B cell (primary cell): ENCODE data around the gene SMAD7. TPM values are rescaled to one million over a fixed set of nuclear protein-coding genes. Genes with fewer than 3 reads are reported as not detected.

Experiments
- ATAC-seq: fragments of 200-7000 bp; cut with Tn5 transposase; one replicate; pipeline ENCODE4 v1.10.0; 2021; ENCODE audit warnings: low read depth, mild to moderate bottlenecking, moderate number of reproducible peaks, moderate library complexity
- CTCF ChIA-PET: fragments of 350-600 bp; sonication (Branson Sonifier 250); formaldehyde crosslinking; loops from one replicate; lab custom pipeline; 2021; ENCODE audit warnings: antibody characterized with exemption, inconsistent platforms; lab: Charles Lee
- POLR2A ChIA-PET: fragments of 350-600 bp; sonication (Branson Sonifier 250); formaldehyde crosslinking; loops from one replicate; lab custom pipeline; 2021; ENCODE audit warnings: antibody characterized with exemption; lab: Charles Lee
- DNase-seq: peaks from one replicate; pipeline ENCODE4 v3.0.0; 2013
- H2AFZ ChIP-seq: 2 replicates; pipeline ENCODE4 v1.6.1; 2012; ENCODE audit warnings: mild to moderate bottlenecking, low read depth, low read length; ENCODE audit not compliant: insufficient read depth, poor library complexity, severe bottlenecking
- H3K27ac ChIP-seq, 2 donors: 1 replicate in 1 of 2; 2 replicates in 1 of 2; pipeline ENCODE4 v1.5.1; 2012 to 2013; ENCODE audit warnings: low read length in 2 of 2, mild to moderate bottlenecking in 2 of 2, moderate library complexity in 1 of 2
- H3K27me3 ChIP-seq, 4 experiments: fragments of 200-600 bp in 1 of 4; sonication (generic) in 1 of 4; replicated peaks in 1 of 4; 1 replicate in 2 of 4; 2 replicates in 2 of 4; pipeline versions ENCODE4 v1.6.1 to v1.7.0; 2013 to 2016; ENCODE audit warnings: low read length in 3 of 4, mild to moderate bottlenecking in 2 of 4, mixed read lengths in 1 of 4, moderate library complexity in 1 of 4; ENCODE audit not compliant: insufficient read depth in 4 of 4, control insufficient read depth in 3 of 4; ENCODE audit errors: control extremely low read depth in 1 of 4
- H3K36me3 ChIP-seq, 2 experiments: replicated peaks in 1 of 2; 1 replicate in 1 of 2; 2 replicates in 1 of 2; pipeline versions ENCODE4 v1.6.1 to v1.7.1; 2013; ENCODE audit warnings: low read length in 1 of 2; ENCODE audit not compliant: insufficient read depth in 2 of 2, control insufficient read depth in 1 of 2; ENCODE audit errors: control extremely low read depth in 1 of 2, extremely low read depth in 1 of 2
- H3K4me1 ChIP-seq, 2 donors: fragments of 200-600 bp in 1 of 2; sonication (generic) in 1 of 2; 1 replicate in 1 of 2; 2 replicates in 1 of 2; pipeline versions ENCODE4 v1.5.1 to v1.6.1; 2013 to 2017; ENCODE audit warnings: low read length in 2 of 2; ENCODE audit not compliant: control insufficient read depth in 2 of 2, insufficient read depth in 2 of 2
- H3K4me2 ChIP-seq: replicated peaks from 2 replicates; pipeline ENCODE3; 2012; ENCODE audit warnings: mild to moderate bottlenecking, low read depth, low read length; ENCODE audit not compliant: poor library complexity, severe bottlenecking
- H3K4me3 ChIP-seq, 5 experiments: fragments of 200-600 bp in 1 of 5; sonication (generic) in 1 of 5; 1 replicate in 3 of 5; 2 replicates in 2 of 5; pipeline versions ENCODE4 v1.5.1 to v1.7.0; 2011 to 2016; ENCODE audit warnings: low read length in 4 of 5, mild to moderate bottlenecking in 4 of 5, low read depth in 2 of 5, control low read depth in 1 of 5, moderate library complexity in 1 of 5; ENCODE audit not compliant: insufficient read depth in 1 of 5; ENCODE audit errors: control extremely low read depth in 1 of 5, extremely low read depth in 1 of 5
- H3K79me2 ChIP-seq: fragments of 200-600 bp; sonication (generic); one replicate; pipeline ENCODE4 v1.6.0; 2016; ENCODE audit warnings: low read length; ENCODE audit not compliant: control insufficient read depth, insufficient read depth
- H3K9ac ChIP-seq: fragments of 200-600 bp; sonication (generic); 2 replicates; pipeline ENCODE4 v1.6.1; 2017; ENCODE audit warnings: mild to moderate bottlenecking, low read length, moderate library complexity
- H3K9me3 ChIP-seq, 3 donors: one replicate each; pipeline versions ENCODE4 v1.6.1 to v1.7.1; 2013; ENCODE audit warnings: low read length in 2 of 3; ENCODE audit not compliant: control insufficient read depth in 2 of 3, insufficient read depth in 1 of 3; ENCODE audit errors: control extremely low read depth in 1 of 3
- H4K20me1 ChIP-seq: 2 replicates; pipeline ENCODE4 v1.6.0; 2012; ENCODE audit warnings: mild to moderate bottlenecking, low read length; ENCODE audit not compliant: insufficient read depth, control insufficient read depth, poor library complexity, severe bottlenecking
- H3K27ac Mint-ChIP-seq: one replicate; pipeline ENCODE4 v1.8.0; 2021; ENCODE audit warnings: mixed read lengths
- H3K27me3 Mint-ChIP-seq: one replicate; pipeline ENCODE4 v1.8.0; 2021; ENCODE audit warnings: mixed read lengths
- H3K4me1 Mint-ChIP-seq: one replicate; pipeline ENCODE4 v1.8.0; 2021; ENCODE audit warnings: mixed read lengths
- H3K4me3 Mint-ChIP-seq: one replicate; pipeline ENCODE4 v1.8.0; 2021; ENCODE audit warnings: mixed read lengths
- H3K9me3 Mint-ChIP-seq: one replicate; pipeline ENCODE4 v1.8.0; 2022; ENCODE audit warnings: mixed read lengths; ENCODE audit not compliant: insufficient read depth
- CTCF ChIP-seq: fragments of 200-600 bp; IDR thresholded peaks from one replicate; pipeline ENCODE4 v1.8.0; 2022; ENCODE audit warnings: antibody characterized with exemption, mild to moderate bottlenecking
- EZH2 ChIP-seq: IDR thresholded peaks from 2 replicates; pipeline ENCODE4 v1.6.1; 2012; ENCODE audit warnings: borderline replicate concordance, low read depth, mild to moderate bottlenecking, moderate library complexity, low read length; ENCODE audit not compliant: insufficient read depth, poor library complexity, severe bottlenecking
- WGBS: methylation state at CpG from one replicate; pipeline ENCODE4 v1.1.5; 2013; ENCODE audit warnings: missing lambda C conversion rate; ENCODE audit not compliant: insufficient coverage; 5-methylcytosine and 5-hydroxymethylcytosine counted together
- intact Hi-C: fragments of 100-400 bp; cut with micrococcal nuclease; formaldehyde crosslinking; loops from one replicate; pipeline ENCODE4 v1.10.0; 2022
- polyA plus RNA-seq: library from polyadenylated mRNA; depleted of rRNA; stranded (reverse); fragments of >200 nt; gene quantifications from 2 replicates; pipeline ENCODE4 v1.2.3, GENCODE V29; 2012
- total RNA-seq, 2 donors: library from RNA; stranded (reverse); fragments of 120-200 nt in 1 of 2; gene quantifications; 1 replicate in 1 of 2; 2 replicates in 1 of 2; pipeline versions ENCODE4 v1.2.3 to v1.2.4, GENCODE V29; 2013 to 2022

SMAD7 gene
- total and polyA plus RNA-seq, 2 donors (not counting 1 experiment from before 2014, with no cell fraction given), result 10.1 to 20.9 TPM

GRCh38 chr18:48922801-48923730 is 27.7 kb downstream of the SMAD7 start:
- Histone ChIP-seq H3K4me1 (peaks cover 45 to 58% of the 10 kb centered on the region in 2 donors), H3K27me3 (no peaks in the 10 kb centered on the region), H3K79me2 (peaks cover 57% of the 10 kb centered on the region), H3K4me3 (peak overlapping the region in 1 of 5 experiments; percentile 33), H3K9ac (peak overlapping the region; percentile 40), H3K36me3 (peaks cover 0 to 12% of the 10 kb centered on the region in 2 experiments), H4K20me1 (no peaks in the 10 kb centered on the region), H3K9me3 (no peaks in the 10 kb centered on the region), H3K27ac (no peak overlapping the region), H2AFZ (peak overlapping the region; percentile 67), H3K4me2 (peak overlapping the region; percentile 75)
- DNase-seq, result no peak
- ChIA-PET POLR2A (no interaction called here), CTCF (interaction anchor here (1.0 kb wide), 1 partner anchor 28 kb away, joined by 3 read pairs; no protein-coding TSS in a partner anchor)
- peaks cover 60% of the 10 kb centered on the region for H3K4me1 Mint-ChIP-seq
- no peaks in the 10 kb centered on the region for H3K9me3 Mint-ChIP-seq
- WGBS, result 37% methylated on average over 14 of the region's 21 CpGs
- intact Hi-C loops, result no loop called here
- peak overlapping the region; percentile 77 for H3K27ac Mint-ChIP-seq
- peak overlapping the region; percentile 64 for H3K4me3 Mint-ChIP-seq
- no peaks in the 10 kb centered on the region for H3K27me3 Mint-ChIP-seq
- ATAC-seq, result peak; percentile 11
- TF ChIP-seq EZH2, result no peak
- TF ChIP-seq CTCF, result no peak
